ENCODE measurements around the gene IL10RB.
"Not testable (repeated sequence)": the region's sequence is repeated elsewhere in the genome, so short reads cannot be mapped to it uniquely, and the experiment has no call there.

The IL10RB gene

GRCh38 chr21:33241846-33242245 lies 24.3 kb upstream of the IL10RB start:
- DNase-seq (ENCODE audit: low read depth), result no peak

- not testable (repeated sequence) for DNase-seq (ENCODE audit: low read depth)
Measured at GRCh38 chr21:33242846-33243245, 23.3 kb upstream of the IL10RB start.

GRCh38 chr21:33244082-33244778 lies 21.9 kb upstream of the IL10RB start:
- DNase-seq (ENCODE audit: low read depth), result no peak

GRCh38 chr21:33244779-33245105 lies 21.4 kb upstream of the IL10RB start:
- no peak for DNase-seq (ENCODE audit: low read depth)

DNA sequence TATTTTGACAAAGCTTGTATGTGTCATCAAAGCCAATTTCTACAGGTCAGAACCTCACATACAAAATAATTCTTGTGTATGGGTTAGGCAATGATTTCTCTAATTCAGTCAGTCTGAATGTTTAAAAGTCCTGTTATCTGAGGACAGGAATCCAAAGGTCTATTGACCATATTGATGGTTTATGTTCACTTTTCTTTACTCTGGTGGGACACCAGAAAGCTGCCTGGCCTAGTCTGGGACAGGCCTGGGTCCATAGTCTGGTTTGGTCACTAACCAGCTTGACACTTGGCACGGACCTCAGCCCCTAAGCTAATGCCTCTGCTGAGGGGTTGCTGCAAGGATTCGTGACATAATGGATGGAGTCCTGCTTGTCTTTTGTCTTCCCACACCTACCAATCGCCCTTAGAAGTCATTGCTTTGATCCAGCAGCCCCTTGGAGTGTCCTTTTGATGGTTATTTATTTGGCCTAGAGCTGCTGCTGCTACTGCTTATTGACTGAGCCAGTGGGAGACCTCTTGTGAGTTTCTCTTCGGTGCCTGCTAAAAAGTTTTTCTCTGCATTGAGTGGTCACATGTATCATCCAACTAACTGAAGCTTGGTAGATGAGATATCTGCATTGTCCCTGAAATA lies 20.8 kb upstream of the IL10RB start:
- DNase-seq (ENCODE audit: low read depth), result no peak

DNA sequence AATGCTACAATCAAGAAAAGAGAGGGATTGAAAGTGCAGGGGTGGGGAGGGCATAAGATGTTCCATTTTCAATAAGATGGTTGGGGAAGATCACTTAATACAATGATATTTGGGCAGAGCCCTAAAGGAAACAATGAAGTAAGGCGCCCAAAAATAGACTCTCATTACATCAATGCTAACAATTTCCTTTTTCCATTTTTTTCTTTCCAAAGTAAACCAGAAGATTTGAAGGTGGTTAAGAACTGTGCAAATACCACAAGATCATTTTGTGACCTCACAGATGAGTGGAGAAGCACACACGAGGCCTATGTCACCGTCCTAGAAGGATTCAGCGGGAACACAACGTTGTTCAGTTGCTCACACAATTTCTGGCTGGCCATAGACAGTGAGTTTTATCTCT lies 19.7 kb upstream of the IL10RB start:
- no peak for DNase-seq (ENCODE audit: low read depth)

- no peak for DNase-seq (ENCODE audit: low read depth)
Measured at GRCh38 chr21:33246963-33247362, 19.2 kb upstream of the IL10RB start.

DNA sequence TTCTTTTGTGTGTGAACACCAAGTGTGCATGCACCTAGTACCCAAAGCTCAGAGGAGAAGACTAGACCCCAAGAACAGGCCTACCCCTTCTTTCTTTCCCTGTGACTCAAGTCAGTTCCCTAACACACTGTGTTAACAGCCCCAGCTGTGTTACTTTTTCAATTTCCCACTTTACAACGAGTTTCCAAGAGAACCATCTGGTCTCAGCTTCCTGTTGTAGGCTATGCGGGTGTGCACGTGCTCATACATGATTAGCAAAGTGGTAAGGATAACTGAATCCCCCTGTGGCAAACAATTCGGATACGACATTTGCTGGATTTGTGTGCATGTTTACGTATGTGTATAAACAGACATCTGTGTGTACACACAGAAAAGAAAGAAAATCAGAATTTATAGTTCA lies 18.6 kb upstream of the IL10RB start:
- no peak for DNase-seq (ENCODE audit: low read depth)

- DNase-seq (ENCODE audit: low read depth), result no peak
Measured at GRCh38 chr21:33249331-33250002, 16.7 kb upstream of the IL10RB start.

GRCh38 chr21:33251119-33251518 lies 15.0 kb upstream of the IL10RB start:
- no peak for DNase-seq (ENCODE audit: low read depth)

DNA sequence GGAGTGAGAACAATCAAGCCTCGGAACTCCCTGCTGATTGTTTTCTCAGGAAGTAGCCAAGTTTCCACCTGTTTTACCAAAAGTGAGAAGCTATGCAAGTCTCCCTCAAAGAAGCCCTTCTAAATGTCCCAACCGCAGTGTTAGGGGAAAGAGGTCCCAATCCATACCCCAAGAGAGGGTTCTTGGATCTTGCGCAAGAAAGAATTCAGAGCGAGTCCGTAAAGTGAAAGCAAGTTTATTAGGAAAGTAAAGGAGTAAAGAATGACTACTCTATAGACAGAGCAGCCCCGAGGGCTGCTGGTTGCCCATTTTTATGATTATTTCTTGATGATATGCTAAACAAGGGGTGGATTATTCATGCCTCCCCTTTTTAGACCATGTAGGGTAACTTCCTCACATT lies 12.8 kb upstream of the IL10RB start:
- not testable (repeated sequence) for DNase-seq (ENCODE audit: low read depth)

- DNase-seq (ENCODE audit: low read depth), result no peak
Measured at GRCh38 chr21:33254766-33255165, 11.4 kb upstream of the IL10RB start.

DNA sequence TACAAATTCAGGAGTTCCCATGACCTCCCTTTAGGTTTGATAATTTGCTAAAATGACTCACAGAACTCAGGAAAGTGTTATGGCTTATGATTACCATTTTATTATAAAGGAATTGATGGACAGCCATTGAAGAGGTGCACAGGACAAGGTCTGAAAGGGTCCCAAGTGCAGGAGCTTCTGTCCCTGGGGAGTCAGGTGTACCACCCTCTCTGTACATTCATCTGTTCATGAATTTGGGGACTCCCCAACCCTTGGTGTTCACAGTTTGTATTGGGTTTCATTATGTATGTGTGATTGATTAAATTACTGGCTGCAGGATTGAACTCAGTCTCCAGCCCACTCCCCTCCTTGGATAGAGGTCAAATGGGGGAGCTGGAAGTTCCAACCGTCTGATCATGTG lies 10.8 kb upstream of the IL10RB start:
- no peak for DNase-seq (ENCODE audit: low read depth)

- DNase-seq (ENCODE audit: low read depth), result no peak
Measured at GRCh38 chr21:33256019-33256418, 10.1 kb upstream of the IL10RB start.

GRCh38 chr21:33257094-33257803 lies 8.9 kb upstream of the IL10RB start:
- DNase-seq (ENCODE audit: low read depth), result no peak

- DNase-seq (ENCODE audit: low read depth), result no peak
Measured at GRCh38 chr21:33258475-33258874, 7.7 kb upstream of the IL10RB start.

DNA sequence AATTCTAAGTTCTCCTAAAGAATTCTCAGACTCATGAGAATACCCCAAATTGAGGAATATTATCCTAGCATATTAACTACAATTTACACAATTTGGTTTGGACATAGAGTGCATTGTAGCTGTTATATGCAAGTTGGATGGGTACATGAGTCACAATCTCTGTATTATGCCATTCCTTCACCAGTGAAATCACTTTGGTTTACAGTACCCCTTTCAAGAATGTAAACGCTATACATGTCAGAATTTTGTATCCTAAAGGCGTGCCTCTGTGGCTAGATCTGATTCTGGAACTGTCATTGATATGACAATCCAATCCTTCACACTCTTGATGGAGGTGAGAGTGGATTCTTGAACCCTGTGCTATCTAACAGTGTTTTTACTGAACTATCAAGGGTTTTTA lies 6.7 kb upstream of the IL10RB start:
- no peak for DNase-seq (ENCODE audit: low read depth)

- DNase-seq (ENCODE audit: low read depth), result no peak
Measured at GRCh38 chr21:33259995-33260394, 6.2 kb upstream of the IL10RB start.

DNA sequence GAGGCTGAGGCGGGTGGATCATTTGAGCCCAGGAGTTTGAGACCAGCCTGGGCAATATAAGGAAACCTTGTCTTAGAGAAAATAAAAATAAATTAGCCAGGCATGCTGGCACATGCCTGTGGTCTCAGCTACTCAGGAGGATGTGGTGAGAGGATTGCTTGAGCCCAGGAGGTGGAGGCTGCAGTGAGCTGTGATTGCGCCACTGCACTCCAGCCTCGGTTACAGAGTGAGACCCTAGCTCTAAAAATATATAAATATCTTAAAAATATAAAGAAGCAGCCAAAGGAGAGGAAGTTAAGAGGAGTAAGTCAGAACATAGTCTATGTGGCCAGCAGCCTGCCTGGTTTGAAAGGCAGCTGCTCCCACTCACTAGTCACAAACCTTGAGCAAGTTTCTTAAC lies 4.5 kb upstream of the IL10RB start:
- DNase-seq (ENCODE audit: low read depth), result peak; percentile 25

- no peak for DNase-seq (ENCODE audit: low read depth)
Measured at GRCh38 chr21:33262921-33263320, 3.2 kb upstream of the IL10RB start.

DNA sequence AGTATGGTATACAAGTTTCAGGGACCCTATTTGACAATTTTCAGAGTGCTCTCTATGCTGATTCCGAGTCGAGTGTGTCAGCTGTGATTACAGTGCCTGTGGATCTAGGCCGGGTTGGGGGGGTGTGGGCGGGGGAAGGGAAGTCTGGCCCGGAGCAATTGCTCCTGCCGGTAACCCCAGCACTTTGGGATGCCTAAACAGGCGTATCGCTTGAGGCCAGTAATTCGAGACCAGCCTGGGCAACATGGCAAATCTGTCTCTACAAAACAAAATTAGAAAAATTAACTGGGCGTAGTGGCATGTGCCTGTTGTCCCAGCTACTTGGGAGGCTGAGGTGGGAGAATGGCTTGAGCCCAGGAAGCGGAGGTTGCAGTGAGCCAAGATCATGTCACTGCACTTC lies 1.6 kb upstream of the IL10RB start:
- no peak for DNase-seq (ENCODE audit: low read depth)

GRCh38 chr21:33265664-33266049 lies 510 bp upstream of the IL10RB start:
- no peak for DNase-seq (ENCODE audit: low read depth)

- DNase-seq (ENCODE audit: low read depth), result no peak
Measured at GRCh38 chr21:33266789-33267135, 595 bp downstream of the IL10RB start.

Measured in GM04503 (cell line).